Osteoblast (primary cell): ENCODE results near the gene LIN52. TPM values are rescaled to one million over a fixed set of nuclear protein-coding genes. Genes with fewer than 3 reads are reported as not detected.

ENCODE experiments used
- DNase-seq: peaks from one replicate; pipeline ENCODE4 v3.0.0; 2011; ENCODE audit warnings: low spot score, mixed read lengths; ENCODE audit not compliant: insufficient read length; ENCODE audit errors: missing footprints
- H2AFZ ChIP-seq: 2 replicates; pipeline ENCODE4 v1.6.0; 2011; ENCODE audit warnings: mild to moderate bottlenecking, low read length
- H3K27ac ChIP-seq: 2 replicates; pipeline ENCODE4 v1.5.1; 2011; ENCODE audit warnings: mild to moderate bottlenecking, low read depth, low read length, moderate library complexity
- H3K27me3 ChIP-seq: 2 replicates; pipeline ENCODE4 v1.6.0; 2012; ENCODE audit warnings: mild to moderate bottlenecking, control low read depth, inconsistent platforms, low read length, moderate library complexity; ENCODE audit not compliant: insufficient read depth
- H3K36me3 ChIP-seq: 2 replicates; pipeline ENCODE4 v1.5.1; 2011; ENCODE audit warnings: mild to moderate bottlenecking, low read length, control low read depth, moderate library complexity; ENCODE audit not compliant: insufficient read depth
- H3K4me1 ChIP-seq: 2 replicates; pipeline ENCODE4 v1.5.1; 2011; ENCODE audit warnings: mild to moderate bottlenecking, low read length, control low read depth, moderate library complexity; ENCODE audit not compliant: insufficient read depth
- H3K4me2 ChIP-seq: 2 replicates; pipeline ENCODE4 v1.6.0; 2011; ENCODE audit warnings: mild to moderate bottlenecking, low read length; ENCODE audit not compliant: insufficient read depth
- H3K4me3 ChIP-seq: fragments of 200-600 bp; sonication (generic); 3 replicates; pipeline ENCODE4 v1.5.1; 2012; ENCODE audit warnings: mild to moderate bottlenecking, low read length, inconsistent platforms; ENCODE audit not compliant: insufficient read depth
- H3K79me2 ChIP-seq: 2 replicates; pipeline ENCODE4 v1.6.0; 2012; ENCODE audit warnings: mild to moderate bottlenecking, low read length, control low read depth, inconsistent platforms; ENCODE audit not compliant: insufficient read depth
- H3K9me3 ChIP-seq: 2 replicates; pipeline ENCODE4 v1.5.1; 2011; ENCODE audit warnings: low read depth, low read length, control low read depth
- H4K20me1 ChIP-seq: 2 replicates; pipeline ENCODE4 v1.6.0; 2012; ENCODE audit warnings: mild to moderate bottlenecking, low read length, control low read depth; ENCODE audit not compliant: insufficient read depth
- CTCF ChIP-seq: IDR thresholded peaks from 2 replicates; pipeline ENCODE4 v1.5.1; 2011; ENCODE audit warnings: mild to moderate bottlenecking, low read depth, low read length, moderate library complexity; ENCODE audit errors: extremely low read depth
- total RNA-seq: library from RNA; depleted of rRNA; stranded (reverse); fragments of >200 nt; gene quantifications from 2 replicates; pipeline ENCODE4 v1.2.3, GENCODE V29; 2012

LIN52 gene
- total RNA-seq, 1 donor = 6.9 TPM

GRCh38 chr14:74160763-74161162 is 76.0 kb downstream of the LIN52 start:
- peak; percentile 41 for DNase-seq
- H3K4me3 ChIP-seq = no peak overlapping the region
- H3K36me3 ChIP-seq = no peaks in the 10 kb centered on the region
- H4K20me1 ChIP-seq = no peaks in the 10 kb centered on the region
- no peak overlapping the region for H3K4me2 ChIP-seq
- H3K9me3 ChIP-seq = no peaks in the 10 kb centered on the region
- no peaks in the 10 kb centered on the region for H3K27me3 ChIP-seq
- no peak overlapping the region for H2AFZ ChIP-seq
- H3K79me2 ChIP-seq = no peaks in the 10 kb centered on the region
- no peaks in the 10 kb centered on the region for H3K4me1 ChIP-seq
- no peak overlapping the region for H3K27ac ChIP-seq
- TF ChIP-seq CTCF = no peak

- no peaks in the 10 kb centered on the region for H3K79me2 ChIP-seq
- H3K27ac ChIP-seq = no peak overlapping the region
- no peak for TF ChIP-seq CTCF
- peak; percentile 60 for DNase-seq
- H3K4me1 ChIP-seq = no peaks in the 10 kb centered on the region
- no peaks in the 10 kb centered on the region for H3K9me3 ChIP-seq
- no peak overlapping the region for H3K4me3 ChIP-seq
- no peak overlapping the region for H3K4me2 ChIP-seq
- H4K20me1 ChIP-seq = no peaks in the 10 kb centered on the region
- H3K36me3 ChIP-seq = no peaks in the 10 kb centered on the region
- no peak overlapping the region for H2AFZ ChIP-seq
- H3K27me3 ChIP-seq = no peaks in the 10 kb centered on the region
Observed at GRCh38 chr14:74161526-74162158, 76.9 kb downstream of the LIN52 start.

GRCh38 chr14:74169906-74170305 is 85.2 kb downstream of the LIN52 start:
- no peaks in the 10 kb centered on the region for H3K36me3 ChIP-seq
- H3K4me1 ChIP-seq = no peaks in the 10 kb centered on the region
- DNase-seq = no peak
- no peaks in the 10 kb centered on the region for H3K79me2 ChIP-seq
- H3K4me2 ChIP-seq = no peak overlapping the region
- H3K4me3 ChIP-seq = no peak overlapping the region
- H3K27ac ChIP-seq = no peak overlapping the region
- no peaks in the 10 kb centered on the region for H3K9me3 ChIP-seq
- TF ChIP-seq CTCF = no peak
- H2AFZ ChIP-seq = no peak overlapping the region
- no peaks in the 10 kb centered on the region for H4K20me1 ChIP-seq
- H3K27me3 ChIP-seq = no peaks in the 10 kb centered on the region

GRCh38 chr14:74176400-74176793 is 91.6 kb downstream of the LIN52 start:
- Histone ChIP-seq H3K9me3 (no peaks in the 10 kb centered on the region), H3K4me3 (no peak overlapping the region), H3K4me1 (no peaks in the 10 kb centered on the region), H3K36me3 (no peaks in the 10 kb centered on the region), H3K4me2 (no peak overlapping the region), H3K79me2 (no peaks in the 10 kb centered on the region), H3K27ac (no peak overlapping the region), H3K27me3 (no peaks in the 10 kb centered on the region), H4K20me1 (no peaks in the 10 kb centered on the region), H2AFZ (no peak overlapping the region)
- TF ChIP-seq CTCF = no peak
- no peak for DNase-seq
